Tibial nerve (tissue), 4 donors: ENCODE data around the gene FBXO2. TPM values are rescaled to one million over a fixed set of nuclear protein-coding genes. Genes with fewer than 3 reads are reported as not detected.

Source experiments
- DNase-seq, 2 donors: peaks; one replicate each; pipeline ENCODE4 v3.0.0-alpha.2; 2019; ENCODE audit warnings: low spot score in 2 of 2
- H3K27ac ChIP-seq, 4 donors: fragments of 200-600 bp; sonication (generic) in 3 of 4; one replicate each; pipeline ENCODE4 v1.5.1; 2017 to 2019; ENCODE audit warnings: mild to moderate bottlenecking in 1 of 4
- H3K27me3 ChIP-seq, 2 donors: fragments of 200-600 bp; sonication (generic) in 1 of 2; one replicate each; pipeline versions ENCODE4 v1.5.1 to v1.6.0; 2017 to 2019
- H3K36me3 ChIP-seq, 3 donors: fragments of 200-600 bp; sonication (generic); one replicate each; pipeline ENCODE4 v1.5.1; 2018 to 2019
- H3K4me1 ChIP-seq, 4 donors: fragments of 200-600 bp; sonication (generic) in 3 of 4; one replicate each; pipeline ENCODE4 v1.5.1; 2017 to 2019
- H3K4me3 ChIP-seq, 4 donors: fragments of 200-600 bp; sonication (generic) in 3 of 4; one replicate each; pipeline ENCODE4 v1.5.1; 2017 to 2019; ENCODE audit warnings: mild to moderate bottlenecking in 1 of 4, moderate library complexity in 1 of 4
- H3K9me3 ChIP-seq, 4 donors: fragments of 200-600 bp; sonication (generic) in 3 of 4; one replicate each; pipeline ENCODE4 v1.5.1; 2017 to 2019
- EP300 ChIP-seq, 2 donors: sonication (generic); formaldehyde crosslinking; IDR thresholded peaks; one replicate each; pipeline ENCODE4 v1.6.1; 2017; ENCODE audit warnings: antibody characterized with exemption in 2 of 2, mild to moderate bottlenecking in 1 of 2
- POLR2A ChIP-seq, 2 donors: fragments of 450-650 bp; IDR thresholded peaks; one replicate each; pipeline ENCODE4 v1.6.1; 2017; ENCODE audit warnings: antibody characterized with exemption in 2 of 2, mild to moderate bottlenecking in 2 of 2, moderate library complexity in 2 of 2
- WGBS, 2 donors: methylation state at CpG; one replicate each; pipeline ENCODE4 v1.1.5; 2018; 5-methylcytosine and 5-hydroxymethylcytosine counted together
- total RNA-seq, 4 donors: library from RNA; depleted of rRNA; stranded (reverse); fragments of >200 nt; gene quantifications; one replicate each; pipeline ENCODE4 v1.1.0, GENCODE V29; 2016
- TF ChIP-seq, protein P1 (sequence below), 5 experiments: fragments of 200-600 bp in 3 of 5; fragments of 450-650 bp in 2 of 5; sonication (generic) in 3 of 5; IDR thresholded peaks; one replicate each; pipeline ENCODE4 v1.5.1; 2016 to 2019; ENCODE audit warnings: antibody characterized with exemption in 5 of 5, mild to moderate bottlenecking in 3 of 5, moderate library complexity in 2 of 5

FBXO2 gene
- total RNA-seq, 4 donors from 2014 or later: 7.5 to 21.0 (median 15.6) TPM

DNA sequence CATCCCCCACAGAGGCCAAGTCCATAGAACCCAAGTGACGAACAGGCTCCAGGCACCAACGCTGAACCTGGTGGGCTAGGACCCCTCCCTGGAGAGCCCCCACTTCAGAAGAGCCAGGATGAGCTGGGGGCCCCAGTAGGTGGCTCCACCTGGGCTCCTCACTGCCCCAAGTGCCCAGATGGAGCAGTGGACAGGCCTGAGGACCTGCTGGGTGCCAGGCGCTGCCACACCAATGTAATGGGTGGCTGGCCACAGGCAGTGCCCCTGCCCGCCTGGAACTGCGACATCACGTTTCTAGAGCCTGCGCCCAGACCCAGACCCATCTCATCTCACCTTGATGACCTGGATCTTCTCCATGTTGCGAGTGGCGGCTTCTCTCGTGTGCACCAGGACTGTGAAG is 21.1 kb upstream of the FBXO2 start:
- Histone ChIP-seq H3K4me3 (no peak overlapping the region), H3K4me1 (peaks cover 0 to 12% (median 3%) of the 10 kb centered on the region in 4 donors), H3K27me3 (no peaks in the 10 kb centered on the region), H3K36me3 (peaks cover 2 to 76% (median 16%) of the 10 kb centered on the region in 3 donors), H3K9me3 (no peaks in the 10 kb centered on the region), H3K27ac (no peak overlapping the region)
- DNase-seq: no peak
- no peak for TF ChIP-seq EP300 (IDR thresholded peaks at IDR 0.05)
- no peak for TF ChIP-seq POLR2A (IDR thresholded peaks at IDR 0.05)
- TF ChIP-seq, protein P1, sequence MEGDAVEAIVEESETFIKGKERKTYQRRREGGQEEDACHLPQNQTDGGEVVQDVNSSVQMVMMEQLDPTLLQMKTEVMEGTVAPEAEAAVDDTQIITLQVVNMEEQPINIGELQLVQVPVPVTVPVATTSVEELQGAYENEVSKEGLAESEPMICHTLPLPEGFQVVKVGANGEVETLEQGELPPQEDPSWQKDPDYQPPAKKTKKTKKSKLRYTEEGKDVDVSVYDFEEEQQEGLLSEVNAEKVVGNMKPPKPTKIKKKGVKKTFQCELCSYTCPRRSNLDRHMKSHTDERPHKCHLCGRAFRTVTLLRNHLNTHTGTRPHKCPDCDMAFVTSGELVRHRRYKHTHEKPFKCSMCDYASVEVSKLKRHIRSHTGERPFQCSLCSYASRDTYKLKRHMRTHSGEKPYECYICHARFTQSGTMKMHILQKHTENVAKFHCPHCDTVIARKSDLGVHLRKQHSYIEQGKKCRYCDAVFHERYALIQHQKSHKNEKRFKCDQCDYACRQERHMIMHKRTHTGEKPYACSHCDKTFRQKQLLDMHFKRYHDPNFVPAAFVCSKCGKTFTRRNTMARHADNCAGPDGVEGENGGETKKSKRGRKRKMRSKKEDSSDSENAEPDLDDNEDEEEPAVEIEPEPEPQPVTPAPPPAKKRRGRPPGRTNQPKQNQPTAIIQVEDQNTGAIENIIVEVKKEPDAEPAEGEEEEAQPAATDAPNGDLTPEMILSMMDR (IDR thresholded peaks at IDR 0.05): no peak
- 92 to 100% methylated on average over 2 of the region's 10 CpGs for WGBS, 2 donors

DNA sequence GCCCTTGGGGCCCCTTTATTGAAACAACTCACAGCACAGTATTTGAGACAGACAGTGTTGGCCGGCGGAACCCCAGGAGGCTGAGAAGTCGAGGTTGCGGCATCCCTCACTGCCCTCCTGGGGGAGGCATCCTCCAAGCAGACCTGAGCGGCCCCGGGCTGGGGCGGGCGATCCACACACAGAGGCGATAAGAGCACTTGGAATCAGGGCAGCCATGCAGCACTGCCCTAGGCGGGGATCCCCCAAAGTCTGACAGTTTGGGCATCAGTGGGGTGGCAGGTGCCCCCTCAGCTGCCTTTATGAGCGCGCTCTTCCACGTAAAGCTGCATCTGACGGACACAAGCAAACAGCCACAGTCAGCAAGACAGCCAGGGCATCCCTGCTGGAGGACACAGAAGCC is 20.3 kb upstream of the FBXO2 start:
- Histone ChIP-seq H3K9me3 (no peaks in the 10 kb centered on the region), H3K27me3 (no peaks in the 10 kb centered on the region), H3K36me3 (peaks cover 2 to 84% (median 16%) of the 10 kb centered on the region in 3 donors), H3K4me1 (peaks cover 0 to 4% (median 2%) of the 10 kb centered on the region in 4 donors), H3K4me3 (no peak overlapping the region), H3K27ac (no peak overlapping the region)
- TF ChIP-seq, protein P1 (IDR thresholded peaks at IDR 0.05): no peak
- TF ChIP-seq EP300 (IDR thresholded peaks at IDR 0.05) (no peak), POLR2A (IDR thresholded peaks at IDR 0.05) (no peak)
- no peak for DNase-seq
- 89 to 92% methylated on average over 8 to 11 of the region's 14 CpGs for WGBS, 2 donors

DNA sequence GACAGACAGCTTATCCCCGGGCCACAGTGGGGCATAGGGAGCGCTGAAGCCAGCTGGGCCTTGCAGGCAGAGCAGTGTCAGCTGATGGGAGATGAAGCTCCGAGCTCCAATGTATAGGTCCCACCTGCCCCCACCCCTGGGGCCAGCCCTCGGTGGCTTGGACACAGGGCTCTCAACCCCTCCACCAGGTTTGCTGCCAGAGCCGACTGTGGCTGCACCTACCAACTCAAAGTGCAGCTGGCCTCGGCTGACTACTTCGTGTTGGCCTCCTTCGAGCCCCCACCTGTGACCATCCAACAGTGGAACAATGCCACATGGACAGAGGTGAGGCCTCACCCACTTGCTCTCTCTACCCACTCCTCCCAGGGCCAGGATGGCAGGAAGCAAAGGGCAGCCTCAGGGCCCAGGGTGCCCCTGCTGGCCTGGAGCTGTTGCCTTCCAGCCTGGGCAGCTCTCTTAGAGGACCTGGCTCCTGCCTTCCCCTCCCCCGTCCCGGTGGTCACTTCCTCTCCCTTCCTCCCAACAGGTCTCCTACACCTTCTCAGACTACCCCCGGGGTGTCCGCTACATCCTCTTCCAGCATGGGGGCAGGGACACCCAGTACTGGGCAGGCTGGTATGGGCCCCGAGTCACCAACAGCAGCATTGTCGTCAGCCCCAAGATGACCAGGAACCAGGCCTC is 19.0 kb upstream of the FBXO2 start:
- Histone ChIP-seq H3K36me3 (peaks cover 2 to 96% (median 16%) of the 10 kb centered on the region in 3 donors), H3K27me3 (no peaks in the 10 kb centered on the region), H3K27ac (no peak overlapping the region), H3K4me3 (no peak overlapping the region), H3K4me1 (no peaks in the 10 kb centered on the region), H3K9me3 (no peaks in the 10 kb centered on the region)
- no peak for DNase-seq
- TF ChIP-seq, protein P1 (IDR thresholded peaks at IDR 0.05): no peak
- TF ChIP-seq EP300 (IDR thresholded peaks at IDR 0.05) (no peak), POLR2A (IDR thresholded peaks at IDR 0.05) (no peak)
- WGBS, 2 donors: 94% methylated on average over 8 to 14 of the region's 14 CpGs

DNA sequence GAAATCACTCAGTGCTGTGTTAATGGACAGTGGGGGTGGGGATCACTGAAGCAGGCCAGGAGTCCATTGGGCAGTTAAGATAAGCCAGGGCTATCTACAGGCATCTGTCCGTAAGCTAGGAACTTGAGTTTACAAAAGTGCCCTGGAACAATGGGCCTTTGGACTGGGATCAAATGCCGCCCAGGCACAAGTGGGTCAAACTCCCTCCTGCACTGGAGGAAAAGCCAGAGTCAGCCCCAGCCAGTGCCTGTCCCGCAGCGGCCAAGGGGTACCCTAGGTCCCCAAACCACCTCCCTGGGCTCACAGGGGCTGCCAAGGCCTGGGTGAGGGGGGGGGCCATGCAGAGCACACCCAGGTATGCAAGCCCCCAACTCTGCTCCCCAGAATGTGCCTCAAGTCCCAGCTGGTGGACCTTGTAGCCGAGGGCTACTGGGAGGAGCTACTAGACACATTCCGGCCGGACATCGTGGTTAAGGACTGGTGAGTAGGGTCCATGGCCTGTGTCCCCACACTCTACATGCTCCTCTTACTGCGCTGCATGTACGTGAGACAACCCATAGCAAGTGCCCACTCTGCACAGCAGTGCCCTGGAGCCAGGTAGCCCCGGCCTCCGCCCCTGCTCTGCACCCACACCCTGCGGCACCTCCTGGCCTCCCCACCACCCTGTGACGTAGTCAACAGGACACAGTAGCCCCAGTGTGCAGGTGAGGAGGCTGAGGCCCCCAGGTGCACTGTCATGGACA is 17.5 kb upstream of the FBXO2 start:
- TF ChIP-seq EP300 (IDR thresholded peaks at IDR 0.05) (no peak), POLR2A (IDR thresholded peaks at IDR 0.05) (no peak)
- TF ChIP-seq, protein P1 (IDR thresholded peaks at IDR 0.05): no peak

DNA sequence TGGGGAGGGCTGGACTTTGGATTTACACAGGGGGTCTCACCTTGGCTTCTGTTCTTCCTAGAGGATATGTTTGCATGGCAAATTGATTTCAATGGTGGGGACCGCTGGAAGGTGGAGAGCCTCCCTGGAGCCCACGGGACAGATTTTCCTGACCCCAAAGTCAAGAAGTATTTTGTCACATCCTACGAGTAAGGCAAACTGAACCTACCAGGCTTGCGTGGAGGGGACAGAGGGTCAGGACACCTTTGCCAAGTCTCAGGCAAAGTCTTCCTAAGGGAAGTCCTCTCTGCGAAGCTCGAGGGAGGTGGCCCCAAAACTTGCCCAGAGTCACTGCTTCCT is 16.9 kb upstream of the FBXO2 start:
- H3K4me1 ChIP-seq: peaks cover 0 to 4% (median 0%) of the 10 kb centered on the region in 4 donors
- no peaks in the 10 kb centered on the region for H3K27me3 ChIP-seq
- no peak overlapping the region for H3K27ac ChIP-seq
- 83 to 93% methylated on average over 6 of the region's 6 CpGs for WGBS, 2 donors
- TF ChIP-seq EP300 (IDR thresholded peaks at IDR 0.05) (no peak), POLR2A (IDR thresholded peaks at IDR 0.05) (no peak)
- TF ChIP-seq, protein P1 (IDR thresholded peaks at IDR 0.05): no peak
- H3K36me3 ChIP-seq: peaks cover 2 to 78% (median 15%) of the 10 kb centered on the region in 3 donors
- H3K9me3 ChIP-seq: no peaks in the 10 kb centered on the region
- no peak for DNase-seq
- H3K4me3 ChIP-seq: no peak overlapping the region

More for the DNA sequence above, 17.5 kb upstream of the FBXO2 start:
- Histone ChIP-seq H3K27me3 (no peaks in the 10 kb centered on the region), H3K4me3 (no peak overlapping the region), H3K27ac (no peak overlapping the region), H3K4me1 (peaks cover 0 to 4% (median 0%) of the 10 kb centered on the region in 4 donors), H3K9me3 (no peaks in the 10 kb centered on the region), H3K36me3 (peaks cover 2 to 84% (median 16%) of the 10 kb centered on the region in 3 donors)
- 78 to 84% methylated on average over 13 to 14 of the region's 14 CpGs for WGBS, 2 donors
- no peak for DNase-seq
